HG03457 (cell line): Measurements from ENCODE around the gene SOAT1.
A peak's percentile ranks its signal among the peaks of the same experiment; 100 is the strongest.
"Not testable (repeated sequence)": the region's sequence is repeated elsewhere in the genome, so short reads cannot be mapped to it uniquely, and the experiment has no call there.

Experiments
- ATAC-seq: cut with Tn5 transposase; IDR thresholded peaks from one replicate; pipeline ENCODE4 v1.9.1; 2021; ENCODE audit warnings: moderate number of reproducible peaks; ENCODE audit not compliant: unreplicated experiment

Gene SOAT1

GRCh38 chr1:179293340-179294327 lies at the start of gene SOAT1:
Gene SOAT1, plus strand, starts transcription at chr1:179293797. Its CDS starts 8,888 bp downstream, at chr1:179302685.
- ATAC-seq = peak; percentile 93

- ATAC-seq = not testable (repeated sequence)
These were observed 48.2 kb upstream of the SOAT1 start for GRCh38 chr1:179245426-179245825.

GRCh38 chr1:179247923-179248322 lies 45.7 kb upstream of the SOAT1 start:
- no peak for ATAC-seq

- no peak for ATAC-seq
These were observed 41.9 kb upstream of the SOAT1 start for GRCh38 chr1:179251675-179252074.

GRCh38 chr1:179252606-179253005 lies 41.0 kb upstream of the SOAT1 start:
- ATAC-seq = no peak

GRCh38 chr1:179253286-179253972 lies 40.2 kb upstream of the SOAT1 start:
- ATAC-seq = no peak

- ATAC-seq = no peak
These were observed 31.4 kb upstream of the SOAT1 start for GRCh38 chr1:179262183-179262582.

GRCh38 chr1:179263121-179263520 lies 30.5 kb upstream of the SOAT1 start:
- ATAC-seq = no peak

- ATAC-seq = no peak
These were observed 29.1 kb upstream of the SOAT1 start for GRCh38 chr1:179264507-179264906.

- no peak for ATAC-seq
These were observed 24.5 kb upstream of the SOAT1 start for GRCh38 chr1:179269071-179269470.

GRCh38 chr1:179274424-179274823 lies 19.2 kb upstream of the SOAT1 start:
- not testable (repeated sequence) for ATAC-seq

- ATAC-seq = no peak
These were observed 14.7 kb upstream of the SOAT1 start for GRCh38 chr1:179278920-179279319.

- ATAC-seq = no peak
These were observed 9.6 kb upstream of the SOAT1 start for GRCh38 chr1:179283992-179284391.

- ATAC-seq = no peak
These were observed 5.7 kb upstream of the SOAT1 start for GRCh38 chr1:179287946-179288345.

GRCh38 chr1:179288977-179289376 lies 4.6 kb upstream of the SOAT1 start:
- no peak for ATAC-seq

- ATAC-seq = no peak
These were observed 1.7 kb downstream of the SOAT1 start for GRCh38 chr1:179295164-179295755.

- ATAC-seq = no peak
These were observed 2.9 kb downstream of the SOAT1 start for GRCh38 chr1:179296356-179297104.

- ATAC-seq = no peak
These were observed 3.4 kb downstream of the SOAT1 start for GRCh38 chr1:179297105-179297378.

- ATAC-seq = peak; percentile 87
These were observed 5.4 kb downstream of the SOAT1 start for GRCh38 chr1:179298952-179299351.

- no peak for ATAC-seq
These were observed 6.5 kb downstream of the SOAT1 start for GRCh38 chr1:179300112-179300511.

GRCh38 chr1:179302070-179302469 lies 8.5 kb downstream of the SOAT1 start:
- ATAC-seq = no peak
